NCI-H774 (cell line): ENCODE measurements around the gene DAPP1.

Experiments
- DNase-seq: peaks from one replicate; lab custom pipeline; 2025; lab: John Stamatoyannopoulos, UW

The DAPP1 gene

GRCh38 chr4:99915449-99915848 is 98.8 kb downstream of the DAPP1 start:
- DNase-seq = no peak

GRCh38 chr4:99917575-99917974 is 100.9 kb downstream of the DAPP1 start:
- DNase-seq = no peak

GRCh38 chr4:99918656-99919055 is 102.0 kb downstream of the DAPP1 start:
- DNase-seq = no peak
